ENCODE measurements around the gene ENAM.
A peak's percentile ranks its signal among the peaks of the same experiment; 100 is the strongest.

- TF ChIP-seq MAX (IDR thresholded peaks at IDR 0.05) = peak; percentile 66; the same call in 1 of the 2 replicates
- peak; percentile 83 for TF ChIP-seq TCF12 (IDR thresholded peaks at IDR 0.05; ENCODE audit: low read depth)
- no peak for TF ChIP-seq REST (IDR thresholded peaks at IDR 0.05; ENCODE audit: low read depth)
- TF ChIP-seq NFIC (IDR thresholded peaks at IDR 0.05) = peak; percentile 98
- no peak; the same call in 1 of the 2 replicates for TF ChIP-seq CREB1 (IDR thresholded peaks at IDR 0.05; ENCODE audit: low read depth)
- TF ChIP-seq TEAD4 (IDR thresholded peaks at IDR 0.05) = peak; percentile 64
- TF ChIP-seq YY1 (IDR thresholded peaks at IDR 0.05; ENCODE audit: low read depth) = no peak
- TF ChIP-seq TAF1 (IDR thresholded peaks at IDR 0.05; ENCODE audit: low read depth) = no peak
- TF ChIP-seq USF1 (IDR thresholded peaks at IDR 0.05) = no peak
- peak; percentile 48; the same call in 1 of the 2 replicates for TF ChIP-seq EP300 (IDR thresholded peaks at IDR 0.05; ENCODE audit: borderline replicate concordance)
- TF ChIP-seq EGR1 (IDR thresholded peaks at IDR 0.05) = no peak
- no peak for TF ChIP-seq RAD21 (IDR thresholded peaks at IDR 0.05; ENCODE audit: low read depth)
- peak; percentile 55 for TF ChIP-seq CEBPB (IDR thresholded peaks at IDR 0.05)
Observed at GRCh38 chr4:70583952-70584834, 44.4 kb upstream of the ENAM start.
